ENCODE data around the gene C9orf152.

GRCh38 chr9:110197330-110198187 lies 10.4 kb downstream of the C9orf152 start:
- TF ChIP-seq CTCF (conservative IDR thresholded peaks at IDR 0.05; ENCODE audit: low read length), result no peak
- no peak for TF ChIP-seq EZH2phosphoT487 (IDR thresholded peaks at IDR 0.05; ENCODE audit: borderline replicate concordance)

Data from Loucy (cell line).